ENCODE measurements around the gene PLEKHM2. TPM values are rescaled to one million over a fixed set of nuclear protein-coding genes. Genes with fewer than 3 reads are reported as not detected.

Gene PLEKHM2
- total RNA-seq, 1 experiment from 2014 or later, result 79.6 TPM

GRCh38 chr1:15704526-15705183, 20.5 kb downstream of the PLEKHM2 start:
- no peaks in the 10 kb centered on the region; the same call in 1 of the 2 replicates for H3K36me3 ChIP-seq (replicated peaks; ENCODE audit: control insufficient read depth, insufficient read depth, low read length)
- DNase-seq, result peak; percentile 41
- H3K27me3 ChIP-seq (ENCODE audit: control insufficient read depth, insufficient read depth, low read length), result no peaks in the 10 kb centered on the region
- no peak overlapping the region for H3K4me3 ChIP-seq (ENCODE audit: insufficient read depth, low read depth, low read length)

- Histone ChIP-seq H3K27me3 (ENCODE audit: control insufficient read depth, insufficient read depth, low read length) (no peaks in the 10 kb centered on the region), H3K4me3 (ENCODE audit: insufficient read depth, low read depth, low read length) (no peak overlapping the region), H3K36me3 (replicated peaks; ENCODE audit: control insufficient read depth, insufficient read depth, low read length) (no peaks in the 10 kb centered on the region; the same call in 1 of the 2 replicates)
- no peak for DNase-seq
Measured at GRCh38 chr1:15705184-15705566, 21.1 kb downstream of the PLEKHM2 start.

- no peaks in the 10 kb centered on the region for H3K27me3 ChIP-seq (ENCODE audit: control insufficient read depth, insufficient read depth, low read length)
- H3K4me3 ChIP-seq (ENCODE audit: insufficient read depth, low read depth, low read length), result no peak overlapping the region
- DNase-seq, result peak; percentile 28
- H3K36me3 ChIP-seq (replicated peaks; ENCODE audit: control insufficient read depth, insufficient read depth, low read length), result no peaks in the 10 kb centered on the region; the same call in 1 of the 2 replicates
Measured at GRCh38 chr1:15706751-15707150, 22.6 kb downstream of the PLEKHM2 start.

- DNase-seq, result peak; percentile 26
- Histone ChIP-seq H3K4me3 (ENCODE audit: insufficient read depth, low read depth, low read length) (no peak overlapping the region), H3K27me3 (ENCODE audit: control insufficient read depth, insufficient read depth, low read length) (no peaks in the 10 kb centered on the region), H3K36me3 (replicated peaks; ENCODE audit: control insufficient read depth, insufficient read depth, low read length) (no peaks in the 10 kb centered on the region; the same call in 1 of the 2 replicates)
Measured at GRCh38 chr1:15707239-15707925, 23.3 kb downstream of the PLEKHM2 start.

GRCh38 chr1:15708486-15709137, 24.5 kb downstream of the PLEKHM2 start:
- H3K36me3 ChIP-seq (replicated peaks; ENCODE audit: control insufficient read depth, insufficient read depth, low read length), result no peaks in the 10 kb centered on the region; the same call in 1 of the 2 replicates
- no peak for DNase-seq
- H3K27me3 ChIP-seq (ENCODE audit: control insufficient read depth, insufficient read depth, low read length), result no peaks in the 10 kb centered on the region
- H3K4me3 ChIP-seq (ENCODE audit: insufficient read depth, low read depth, low read length), result no peak overlapping the region

- H3K36me3 ChIP-seq (replicated peaks; ENCODE audit: control insufficient read depth, insufficient read depth, low read length), result no peaks in the 10 kb centered on the region; the same call in 1 of the 2 replicates
- no peak for DNase-seq
- no peaks in the 10 kb centered on the region for H3K27me3 ChIP-seq (ENCODE audit: control insufficient read depth, insufficient read depth, low read length)
- H3K4me3 ChIP-seq (ENCODE audit: insufficient read depth, low read depth, low read length), result no peak overlapping the region
Measured at GRCh38 chr1:15709226-15709625, 25.1 kb downstream of the PLEKHM2 start.

GRCh38 chr1:15712168-15712567, 28.0 kb downstream of the PLEKHM2 start:
- DNase-seq, result no peak
- Histone ChIP-seq H3K27me3 (ENCODE audit: control insufficient read depth, insufficient read depth, low read length) (no peaks in the 10 kb centered on the region), H3K4me3 (ENCODE audit: insufficient read depth, low read depth, low read length) (no peak overlapping the region), H3K36me3 (replicated peaks; ENCODE audit: control insufficient read depth, insufficient read depth, low read length) (peaks cover 4% of the 10 kb centered on the region)

GRCh38 chr1:15714406-15715136, 30.5 kb downstream of the PLEKHM2 start:
- Histone ChIP-seq H3K27me3 (ENCODE audit: control insufficient read depth, insufficient read depth, low read length) (no peaks in the 10 kb centered on the region), H3K36me3 (replicated peaks; ENCODE audit: control insufficient read depth, insufficient read depth, low read length) (peaks cover 14% of the 10 kb centered on the region), H3K4me3 (ENCODE audit: insufficient read depth, low read depth, low read length) (no peak overlapping the region)
- DNase-seq, result no peak

GRCh38 chr1:15717418-15718125, 33.5 kb downstream of the PLEKHM2 start:
- DNase-seq, result no peak
- Histone ChIP-seq H3K36me3 (replicated peaks; ENCODE audit: control insufficient read depth, insufficient read depth, low read length) (peaks cover 20% of the 10 kb centered on the region), H3K27me3 (ENCODE audit: control insufficient read depth, insufficient read depth, low read length) (no peaks in the 10 kb centered on the region), H3K4me3 (ENCODE audit: insufficient read depth, low read depth, low read length) (no peak overlapping the region)

- peaks cover 20% of the 10 kb centered on the region for H3K36me3 ChIP-seq (replicated peaks; ENCODE audit: control insufficient read depth, insufficient read depth, low read length)
- H3K4me3 ChIP-seq (ENCODE audit: insufficient read depth, low read depth, low read length), result no peak overlapping the region
- no peaks in the 10 kb centered on the region for H3K27me3 ChIP-seq (ENCODE audit: control insufficient read depth, insufficient read depth, low read length)
- DNase-seq, result no peak
Measured at GRCh38 chr1:15718199-15718601, 34.1 kb downstream of the PLEKHM2 start.

- DNase-seq, result peak; percentile 47
- H3K27me3 ChIP-seq (ENCODE audit: control insufficient read depth, insufficient read depth, low read length), result no peaks in the 10 kb centered on the region
- H3K36me3 ChIP-seq (replicated peaks; ENCODE audit: control insufficient read depth, insufficient read depth, low read length), result peaks cover 20% of the 10 kb centered on the region
- no peak overlapping the region for H3K4me3 ChIP-seq (ENCODE audit: insufficient read depth, low read depth, low read length)
Measured at GRCh38 chr1:15719381-15720120, 35.4 kb downstream of the PLEKHM2 start.

- Histone ChIP-seq H3K36me3 (replicated peaks; ENCODE audit: control insufficient read depth, insufficient read depth, low read length) (peaks cover 23% of the 10 kb centered on the region), H3K27me3 (ENCODE audit: control insufficient read depth, insufficient read depth, low read length) (no peaks in the 10 kb centered on the region), H3K4me3 (ENCODE audit: insufficient read depth, low read depth, low read length) (no peak overlapping the region)
- no peak for DNase-seq
Measured at GRCh38 chr1:15720861-15721260, 36.7 kb downstream of the PLEKHM2 start.

GRCh38 chr1:15722411-15722810, 38.3 kb downstream of the PLEKHM2 start:
- H3K36me3 ChIP-seq (replicated peaks; ENCODE audit: control insufficient read depth, insufficient read depth, low read length), result peaks cover 19% of the 10 kb centered on the region
- DNase-seq, result no peak
- no peak overlapping the region for H3K4me3 ChIP-seq (ENCODE audit: insufficient read depth, low read depth, low read length)
- H3K27me3 ChIP-seq (ENCODE audit: control insufficient read depth, insufficient read depth, low read length), result no peaks in the 10 kb centered on the region

Measured in H7 (cell line).